ENCODE measurements around the gene SSTR5. TPM values are rescaled to one million over a fixed set of nuclear protein-coding genes. Genes with fewer than 3 reads are reported as not detected.

Gene SSTR5
- total RNA-seq, 1 donor from 2014 or later = not detected

DNA sequence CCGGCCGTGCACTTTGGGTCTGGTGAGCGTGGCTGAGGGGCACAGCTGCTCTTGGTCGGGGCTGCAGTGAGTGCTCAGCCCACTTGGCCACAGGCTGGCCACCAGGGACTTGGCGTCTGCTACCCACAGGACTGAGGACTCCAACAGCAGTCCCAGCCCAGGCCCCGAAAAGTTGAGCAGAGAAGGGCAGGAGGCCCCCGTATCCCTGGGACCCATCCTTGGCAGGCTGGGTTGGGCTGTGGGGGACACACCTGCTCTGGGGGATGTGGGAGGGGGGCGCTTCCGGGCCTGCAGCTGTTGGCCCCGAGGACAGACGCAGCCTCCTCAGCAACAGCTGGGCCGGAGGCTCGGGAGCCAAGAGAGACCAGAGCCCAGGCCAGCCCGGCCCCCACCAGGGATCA is 19.4 kb upstream of the SSTR5 start:
- DNase-seq (ENCODE audit: low spot score) = no peak
- Mint-ChIP-seq H3K4me1 (ENCODE audit: low read depth) (no peaks in the 10 kb centered on the region), H3K4me3 (ENCODE audit: low read depth) (no peak overlapping the region), H3K9me3 (no peaks in the 10 kb centered on the region), H3K27me3 (ENCODE audit: low read depth) (no peaks in the 10 kb centered on the region), H3K36me3 (ENCODE audit: low read depth) (no peaks in the 10 kb centered on the region), H3K27ac (no peak overlapping the region)
- intact Hi-C loops (cut with micrococcal nuclease) = no loop called here

DNA sequence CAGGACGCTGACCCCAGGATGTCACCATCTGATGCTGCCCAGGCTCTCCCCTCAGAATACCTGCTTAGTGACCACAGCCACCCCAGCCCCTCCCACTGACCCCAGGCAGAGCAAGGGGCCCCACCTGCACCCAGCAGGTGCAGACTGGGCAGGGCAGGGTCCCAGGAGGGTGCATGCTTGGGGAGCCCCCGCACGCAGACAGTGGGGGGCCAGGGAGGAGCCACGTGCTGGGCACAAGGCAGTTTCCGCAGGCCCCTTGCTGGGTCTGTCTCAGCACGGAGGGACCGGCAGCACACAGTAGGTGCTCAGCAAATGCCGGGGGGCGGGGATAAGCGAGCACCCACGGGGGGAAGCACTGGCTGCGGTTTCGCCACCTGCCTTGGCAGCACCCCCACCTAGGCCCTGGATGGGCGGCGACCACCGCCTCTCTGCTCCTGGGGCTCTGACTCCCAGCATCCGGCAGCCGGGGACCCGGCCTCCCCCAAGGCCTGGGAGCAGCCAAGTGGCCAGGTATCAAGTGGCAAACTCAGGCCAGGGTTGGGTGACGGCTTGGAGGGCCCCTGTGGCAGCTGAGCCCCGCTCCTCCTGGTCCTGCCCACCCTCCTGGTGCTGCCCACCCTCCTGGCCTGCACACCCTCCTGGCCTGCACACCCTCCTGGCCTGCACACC is 18.7 kb upstream of the SSTR5 start:
- H3K4me1 Mint-ChIP-seq (ENCODE audit: low read depth) = no peaks in the 10 kb centered on the region
- H3K27ac Mint-ChIP-seq = no peak overlapping the region
- no peak overlapping the region for H3K4me3 Mint-ChIP-seq (ENCODE audit: low read depth)
- H3K27me3 Mint-ChIP-seq (ENCODE audit: low read depth) = no peaks in the 10 kb centered on the region
- no peaks in the 10 kb centered on the region for H3K36me3 Mint-ChIP-seq (ENCODE audit: low read depth)
- no peaks in the 10 kb centered on the region for H3K9me3 Mint-ChIP-seq
- DNase-seq (ENCODE audit: low spot score) = no peak
- intact Hi-C loops (cut with micrococcal nuclease) = no loop called here

GRCh38 chr16:1054660-1055556 is 17.6 kb upstream of the SSTR5 start:
- intact Hi-C loops (cut with micrococcal nuclease) = no loop called here
- no peaks in the 10 kb centered on the region for H3K27me3 Mint-ChIP-seq (ENCODE audit: low read depth)
- no peaks in the 10 kb centered on the region for H3K36me3 Mint-ChIP-seq (ENCODE audit: low read depth)
- no peak overlapping the region for H3K4me3 Mint-ChIP-seq (ENCODE audit: low read depth)
- peaks cover 5% of the 10 kb centered on the region for H3K9me3 Mint-ChIP-seq
- no peaks in the 10 kb centered on the region for H3K4me1 Mint-ChIP-seq (ENCODE audit: low read depth)
- DNase-seq (ENCODE audit: low spot score) = no peak
- H3K27ac Mint-ChIP-seq = no peak overlapping the region

- intact Hi-C loops (cut with micrococcal nuclease) = no loop called here
These were observed 17.0 kb upstream of the SSTR5 start for GRCh38 chr16:1055557-1055924.

DNA sequence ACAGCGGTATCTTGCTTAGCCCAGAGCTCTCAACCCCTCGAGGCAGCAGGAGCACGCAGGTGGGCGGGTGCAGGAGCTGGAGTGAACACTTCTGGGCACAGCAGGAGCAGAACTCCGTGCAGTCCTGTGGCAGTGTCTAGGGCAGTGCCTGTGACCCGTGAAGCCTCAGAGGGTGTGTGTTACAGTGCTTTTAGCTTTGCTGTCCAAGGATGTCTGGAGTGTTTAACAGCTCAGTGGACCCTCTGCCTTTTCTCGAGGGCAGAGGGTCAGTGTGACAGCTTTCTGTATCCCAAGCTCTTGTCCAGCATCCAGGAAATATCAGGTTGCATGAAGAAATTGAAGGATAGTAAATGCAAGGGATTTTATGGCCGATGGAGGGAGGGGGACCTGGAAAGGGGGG is 16.4 kb upstream of the SSTR5 start:
- Mint-ChIP-seq H3K4me3 (ENCODE audit: low read depth) (no peak overlapping the region), H3K27ac (no peak overlapping the region), H3K36me3 (ENCODE audit: low read depth) (no peaks in the 10 kb centered on the region), H3K27me3 (ENCODE audit: low read depth) (no peaks in the 10 kb centered on the region), H3K4me1 (ENCODE audit: low read depth) (no peaks in the 10 kb centered on the region), H3K9me3 (peaks cover 5% of the 10 kb centered on the region)
- no peak for DNase-seq (ENCODE audit: low spot score)
- intact Hi-C loops (cut with micrococcal nuclease) = loop anchor here (2.0 kb wide), 1 partner anchor 243 kb away; no protein-coding TSS in a partner anchor

More at GRCh38 chr16:1055557-1055924, 17.0 kb upstream of the SSTR5 start:
- Mint-ChIP-seq H3K4me1 (ENCODE audit: low read depth) (no peaks in the 10 kb centered on the region), H3K27ac (no peak overlapping the region), H3K27me3 (ENCODE audit: low read depth) (no peaks in the 10 kb centered on the region), H3K4me3 (ENCODE audit: low read depth) (no peak overlapping the region), H3K9me3 (peaks cover 5% of the 10 kb centered on the region), H3K36me3 (ENCODE audit: low read depth) (no peaks in the 10 kb centered on the region)
- DNase-seq (ENCODE audit: low spot score) = no peak

DNA sequence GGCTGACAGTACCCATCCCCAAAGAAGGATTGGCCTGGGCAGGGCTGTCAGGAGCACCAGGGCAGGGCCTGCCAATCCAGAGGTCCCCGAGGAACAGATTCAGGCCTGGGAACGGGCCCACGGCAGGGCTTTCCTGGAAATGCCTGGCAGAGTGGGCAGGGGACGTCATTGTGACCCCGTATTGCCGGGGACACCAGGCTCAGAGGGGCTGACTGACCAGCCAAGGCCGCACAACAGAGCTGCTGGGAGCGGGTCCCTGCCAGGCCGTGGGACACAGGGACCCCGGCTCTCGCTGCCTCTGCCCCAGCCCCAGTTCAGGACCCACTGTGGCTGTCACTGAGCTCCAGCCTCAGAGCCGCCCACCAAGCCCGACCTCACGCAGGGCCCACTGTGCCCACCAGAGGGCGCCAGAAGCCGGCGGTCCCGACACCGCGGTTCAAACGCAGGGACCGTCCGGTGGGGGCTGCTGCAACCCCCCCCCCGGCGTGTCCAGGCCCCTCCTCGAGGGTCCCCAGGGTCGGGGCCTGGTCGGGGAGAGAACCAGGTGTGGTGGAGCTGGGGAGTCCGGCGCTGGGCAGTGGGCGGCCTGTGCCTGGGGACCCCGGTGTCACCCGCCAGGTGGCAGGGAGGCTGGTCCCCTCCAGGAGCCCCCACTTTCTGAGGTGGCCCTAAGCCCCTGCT is 15.2 kb upstream of the SSTR5 start:
- Mint-ChIP-seq H3K4me3 (ENCODE audit: low read depth) (no peak overlapping the region), H3K36me3 (ENCODE audit: low read depth) (no peaks in the 10 kb centered on the region)
- intact Hi-C loops (cut with micrococcal nuclease) = loop anchor here (2.0 kb wide), 1 partner anchor 245 kb away; no protein-coding TSS in a partner anchor

GRCh38 chr16:1058216-1058615 is 14.3 kb upstream of the SSTR5 start:
- H3K4me3 Mint-ChIP-seq (ENCODE audit: low read depth) = no peak overlapping the region
- H3K27ac Mint-ChIP-seq = no peak overlapping the region
- no peaks in the 10 kb centered on the region for H3K36me3 Mint-ChIP-seq (ENCODE audit: low read depth)
- peaks cover 5% of the 10 kb centered on the region for H3K9me3 Mint-ChIP-seq
- no peaks in the 10 kb centered on the region for H3K27me3 Mint-ChIP-seq (ENCODE audit: low read depth)
- DNase-seq (ENCODE audit: low spot score) = no peak
- H3K4me1 Mint-ChIP-seq (ENCODE audit: low read depth) = no peaks in the 10 kb centered on the region
- intact Hi-C loops (cut with micrococcal nuclease) = no loop called here

More for the DNA sequence above, 15.2 kb upstream of the SSTR5 start:
- H3K4me1 Mint-ChIP-seq (ENCODE audit: low read depth) = no peaks in the 10 kb centered on the region
- H3K9me3 Mint-ChIP-seq = peaks cover 5% of the 10 kb centered on the region
- peak; percentile 21 for DNase-seq (ENCODE audit: low spot score)
- no peaks in the 10 kb centered on the region for H3K27me3 Mint-ChIP-seq (ENCODE audit: low read depth)
- H3K27ac Mint-ChIP-seq = no peak overlapping the region

DNA sequence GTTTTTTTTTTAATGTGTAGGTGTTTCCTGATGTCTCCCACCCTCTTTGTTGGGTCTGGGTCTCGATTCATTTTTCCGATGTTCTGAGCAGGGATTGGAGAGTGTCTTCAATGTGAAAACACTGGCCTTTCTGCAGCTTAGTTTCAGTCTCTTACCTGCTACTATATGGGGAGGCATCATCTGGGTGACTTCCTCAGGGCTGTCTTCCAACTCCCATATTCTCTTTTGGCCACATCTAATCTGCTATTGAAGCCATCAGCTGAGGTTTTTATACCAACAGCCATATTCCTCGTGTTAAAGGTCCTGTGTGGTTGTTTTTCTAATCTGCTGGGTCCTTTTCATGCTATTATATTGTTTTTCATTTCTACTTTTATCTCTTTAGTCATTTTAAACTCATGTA is 13.2 kb upstream of the SSTR5 start:
- no peak for DNase-seq (ENCODE audit: low spot score)
- Mint-ChIP-seq H3K4me3 (ENCODE audit: low read depth) (no peak overlapping the region), H3K27me3 (ENCODE audit: low read depth) (no peaks in the 10 kb centered on the region), H3K9me3 (peaks cover 5% of the 10 kb centered on the region), H3K36me3 (ENCODE audit: low read depth) (no peaks in the 10 kb centered on the region), H3K27ac (no peak overlapping the region), H3K4me1 (ENCODE audit: low read depth) (no peaks in the 10 kb centered on the region)
- intact Hi-C loops (cut with micrococcal nuclease) = no loop called here

DNA sequence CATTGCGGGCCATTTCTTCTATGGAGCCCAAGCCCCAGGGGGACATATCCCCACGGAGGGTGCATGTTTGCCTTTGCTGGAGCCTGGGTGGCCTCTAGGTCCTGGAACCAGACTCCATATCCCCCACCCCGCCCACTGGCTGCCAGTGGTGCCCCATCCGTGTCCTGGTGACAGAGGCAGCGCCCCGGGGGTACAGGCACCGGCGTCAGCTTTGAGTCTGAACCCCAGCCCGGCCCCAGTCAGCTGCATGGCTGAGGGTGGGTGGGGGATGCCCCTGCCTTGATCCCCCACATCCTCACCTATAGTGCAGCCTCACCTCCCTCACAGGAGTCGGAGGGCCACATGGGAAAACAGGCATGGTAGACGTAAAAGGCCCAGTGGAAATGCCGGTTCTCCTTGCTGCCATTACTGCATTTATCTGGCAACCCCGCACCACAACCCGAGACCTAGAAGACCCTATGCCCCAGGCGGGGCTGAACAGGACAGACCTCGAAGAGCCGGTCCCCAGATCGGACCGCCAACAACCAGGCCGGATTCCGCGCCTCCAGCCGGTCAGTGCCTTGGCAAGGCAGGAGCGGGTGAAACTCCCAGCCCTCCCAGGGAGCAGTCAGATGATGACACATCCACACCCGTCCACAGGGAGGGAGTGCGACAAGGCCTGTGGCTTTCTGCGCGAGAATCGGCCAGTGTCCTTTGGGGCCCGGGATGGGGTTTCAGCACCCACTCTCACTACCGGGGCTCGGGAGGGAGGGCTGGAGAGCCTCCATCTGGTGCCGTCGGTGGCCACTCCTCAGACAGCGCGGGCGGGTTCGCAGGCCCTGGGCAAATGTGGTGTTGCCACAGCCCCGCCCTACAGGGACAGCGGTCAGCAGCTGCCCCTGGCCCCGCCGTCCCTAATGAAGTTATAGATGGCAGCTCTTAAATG is 11.9 kb upstream of the SSTR5 start:
- H3K36me3 Mint-ChIP-seq (ENCODE audit: low read depth) = no peaks in the 10 kb centered on the region
- H3K4me1 Mint-ChIP-seq (ENCODE audit: low read depth) = no peaks in the 10 kb centered on the region
- H3K27ac Mint-ChIP-seq = no peak overlapping the region
- no peak for DNase-seq (ENCODE audit: low spot score)
- H3K4me3 Mint-ChIP-seq (ENCODE audit: low read depth) = no peak overlapping the region
- peaks cover 5% of the 10 kb centered on the region for H3K9me3 Mint-ChIP-seq
- peaks cover 4% of the 10 kb centered on the region for H3K27me3 Mint-ChIP-seq (ENCODE audit: low read depth)
- intact Hi-C loops (cut with micrococcal nuclease) = no loop called here

DNA sequence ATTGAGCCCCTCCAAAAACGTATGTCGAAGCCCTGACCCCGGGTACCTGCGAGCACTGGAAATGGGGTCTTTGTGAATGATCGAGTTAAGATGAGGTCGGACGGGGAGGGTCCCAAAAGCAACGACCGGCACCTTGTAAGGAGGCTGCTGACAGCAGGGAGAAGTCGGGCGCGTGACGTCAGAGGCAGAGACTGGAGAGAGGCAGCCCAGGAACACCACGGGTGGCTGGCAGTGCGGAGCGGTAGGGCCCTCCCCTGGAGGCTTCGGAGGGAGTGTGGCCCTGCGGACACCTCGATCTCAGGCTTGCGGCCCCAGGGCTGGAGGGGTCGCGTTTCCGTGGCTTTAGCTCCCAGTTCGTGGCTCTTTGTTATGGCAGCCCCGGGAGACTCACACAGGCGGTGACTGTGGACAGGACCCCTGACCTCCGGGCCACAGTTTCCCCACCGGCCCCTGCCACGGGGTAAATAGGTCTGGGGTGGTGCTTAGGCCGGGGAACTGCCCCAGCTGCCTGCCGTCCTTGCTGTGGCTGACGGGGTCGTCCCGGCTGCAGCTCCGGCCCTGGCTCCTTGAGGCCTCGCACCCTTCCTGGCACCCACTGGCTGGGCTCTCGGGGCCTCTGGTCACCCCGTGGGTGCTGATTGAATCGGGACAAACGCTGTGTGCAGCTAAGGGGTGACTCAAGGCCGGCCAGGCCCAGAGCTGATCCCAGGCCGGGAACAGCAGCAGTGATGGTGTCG is 10.6 kb upstream of the SSTR5 start:
- Mint-ChIP-seq H3K27ac (no peak overlapping the region), H3K27me3 (ENCODE audit: low read depth) (peaks cover 4% of the 10 kb centered on the region), H3K4me1 (ENCODE audit: low read depth) (no peaks in the 10 kb centered on the region), H3K4me3 (ENCODE audit: low read depth) (no peak overlapping the region), H3K9me3 (peaks cover 5% of the 10 kb centered on the region), H3K36me3 (ENCODE audit: low read depth) (no peaks in the 10 kb centered on the region)
- no peak for DNase-seq (ENCODE audit: low spot score)
- intact Hi-C loops (cut with micrococcal nuclease) = no loop called here

DNA sequence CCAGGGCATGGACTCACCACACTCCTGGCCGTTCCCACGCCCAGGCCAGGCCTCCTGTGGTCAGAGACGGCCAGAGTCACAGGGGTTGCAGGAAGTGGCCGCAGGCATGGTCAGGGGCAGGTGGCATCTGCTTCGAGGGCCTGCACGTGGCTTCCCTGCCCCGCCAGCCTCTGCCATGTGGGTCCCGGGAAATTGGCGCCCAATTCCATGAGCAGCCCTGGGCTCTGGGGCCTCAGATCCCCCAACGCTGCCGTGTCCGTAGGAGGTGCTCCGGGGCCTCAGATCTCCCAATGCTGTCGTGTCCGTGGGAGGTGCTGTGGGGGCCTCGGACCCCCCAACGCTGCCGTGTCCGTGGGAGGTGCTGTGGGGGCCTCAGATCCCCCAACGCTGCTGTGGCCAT is 9.7 kb upstream of the SSTR5 start:
- DNase-seq (ENCODE audit: low spot score) = no peak
- no peak overlapping the region for H3K27ac Mint-ChIP-seq
- H3K27me3 Mint-ChIP-seq (ENCODE audit: low read depth) = peaks cover 8% of the 10 kb centered on the region
- H3K9me3 Mint-ChIP-seq = peaks cover 5% of the 10 kb centered on the region
- H3K4me3 Mint-ChIP-seq (ENCODE audit: low read depth) = no peak overlapping the region
- no peaks in the 10 kb centered on the region for H3K4me1 Mint-ChIP-seq (ENCODE audit: low read depth)
- no peaks in the 10 kb centered on the region for H3K36me3 Mint-ChIP-seq (ENCODE audit: low read depth)
- intact Hi-C loops (cut with micrococcal nuclease) = no loop called here

DNA sequence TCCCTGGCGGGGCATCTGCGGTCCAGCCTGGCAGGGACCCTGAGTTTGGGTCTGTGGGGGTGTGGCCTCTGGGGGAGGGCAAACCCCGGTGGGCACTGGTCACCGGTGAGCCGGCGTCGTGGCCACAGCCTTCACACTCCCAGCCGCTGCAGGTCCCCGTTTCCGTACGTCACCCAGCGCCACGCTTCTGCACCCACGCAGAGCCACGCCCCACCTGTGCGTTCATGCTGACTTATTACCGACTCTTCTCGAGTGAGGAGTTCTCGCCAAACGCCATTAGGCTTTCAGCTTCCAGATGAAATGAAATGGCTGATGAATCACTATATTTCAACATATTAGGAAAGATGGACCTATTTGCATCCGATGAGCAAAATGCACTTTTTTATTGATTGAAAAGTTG is 8.8 kb upstream of the SSTR5 start:
- no peaks in the 10 kb centered on the region for H3K36me3 Mint-ChIP-seq (ENCODE audit: low read depth)
- no peak overlapping the region for H3K4me3 Mint-ChIP-seq (ENCODE audit: low read depth)
- no peak for DNase-seq (ENCODE audit: low spot score)
- no peaks in the 10 kb centered on the region for H3K4me1 Mint-ChIP-seq (ENCODE audit: low read depth)
- peaks cover 5% of the 10 kb centered on the region for H3K9me3 Mint-ChIP-seq
- H3K27ac Mint-ChIP-seq = no peak overlapping the region
- intact Hi-C loops (cut with micrococcal nuclease) = no loop called here
- H3K27me3 Mint-ChIP-seq (ENCODE audit: low read depth) = peaks cover 8% of the 10 kb centered on the region

Data from activated T-helper 2 cell treated with anti-CD3 and anti-CD28 coated beads, Interferon-gamma antibody, Interleukin-2, Interleukin-4, amounts not matched to agents 10 μg/mL and 5 μg/mL and 100 μg/mL, durations not matched to agents 14 hours and 24 hours and 36 hours (primary cell).